ENCODE data around the gene OR2L2. TPM values are rescaled to one million over a fixed set of nuclear protein-coding genes. Genes with fewer than 3 reads are reported as not detected.

OR2L2 gene, protein sequence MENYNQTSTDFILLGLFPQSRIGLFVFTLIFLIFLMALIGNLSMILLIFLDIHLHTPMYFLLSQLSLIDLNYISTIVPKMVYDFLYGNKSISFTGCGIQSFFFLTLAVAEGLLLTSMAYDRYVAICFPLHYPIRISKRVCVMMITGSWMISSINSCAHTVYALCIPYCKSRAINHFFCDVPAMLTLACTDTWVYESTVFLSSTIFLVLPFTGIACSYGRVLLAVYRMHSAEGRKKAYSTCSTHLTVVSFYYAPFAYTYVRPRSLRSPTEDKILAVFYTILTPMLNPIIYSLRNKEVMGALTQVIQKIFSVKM
- total RNA-seq (2013; cell fraction: nucleolus; rRNA removed) = 0.65 and 0.66 TPM in 2 replicates
- total RNA-seq (2014; rRNA removed) = 0.05 TPM in 1 of 2 replicates, not detected in the other
- 0.04 and 0.05 TPM in 2 replicates for total RNA-seq (2014; rRNA removed; fragmentation: Illumina TruSeq; extraction: Trizol)
- not detected in 2 replicates for total RNA-seq (2021)
- not detected for polyA plus RNA-seq (2011; ENCODE audit: low read depth)
- polyA plus RNA-seq (2011; rRNA removed) = 0.01 and 0.04 TPM in 2 replicates
- not detected in 2 replicates for polyA plus RNA-seq (2011; cell fraction: cytosol; rRNA removed)
- polyA plus RNA-seq (2011; cell fraction: nucleus; rRNA removed) = 0.22 TPM in 1 of 2 replicates, not detected in the other
- polyA plus RNA-seq (2012) = not detected in 2 replicates
- polyA plus RNA-seq (2014; fragmentation: Illumina TruSeq; extraction: Trizol) = 0.03 TPM in 2 replicates
- under 1 TPM in 1 of 2 experiments, not detected in 1; 0.04 TPM for polyA plus RNA-seq (2014; fragmentation: Nextera tagmentation; extraction: Ambion mirVana)
- 0.04 TPM in 1 of 2 replicates, not detected in the other for polyA plus RNA-seq (2014; rRNA removed)
- polyA plus RNA-seq (2016; fragmentation: Nextera tagmentation; extraction: Ambion mirVana) = not detected
- polyA minus RNA-seq (2011; rRNA and poly(A)+ RNA removed) = 0.77 TPM in 1 of 2 replicates, not detected in the other
- not detected in 2 replicates for polyA minus RNA-seq (2011; cell fraction: cytosol; rRNA and poly(A)+ RNA removed)
- polyA minus RNA-seq (2011; cell fraction: nucleus; rRNA and poly(A)+ RNA removed) = under 0.01 and 0.38 TPM in 2 replicates
- percentile 23 among the genes with signal in this experiment for Bru-seq, nascent RNA
- percentile 21 among the genes with signal in this experiment for BruChase-seq, experiment 1, labeled RNA remaining after a 6-hour chase
- percentile 23 among the genes with signal in this experiment for BruChase-seq, experiment 2, labeled RNA remaining after a 2-hour chase
- long read RNA-seq, experiment 1 = 0 reads
- long read RNA-seq, experiment 2 = 0 reads

DNA sequence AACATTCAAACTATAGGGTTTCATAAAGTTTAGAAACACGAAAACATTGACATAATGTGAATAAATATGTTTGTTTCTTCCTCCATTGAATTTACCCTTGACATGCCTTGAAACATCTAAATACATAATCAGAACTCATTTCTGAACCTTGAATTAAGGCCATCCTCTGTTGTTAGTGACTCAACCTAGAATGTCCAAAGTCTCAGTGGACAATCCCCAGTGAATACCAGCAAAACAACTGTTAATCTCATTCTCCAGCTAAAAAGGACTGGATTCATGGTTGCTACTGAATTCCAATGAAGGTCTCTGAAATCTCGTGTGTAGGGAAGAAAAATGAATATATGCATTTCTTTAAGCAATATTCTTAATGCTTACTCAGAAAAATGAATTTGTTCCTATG lies at the start of gene OR2L2:
OR2L2 (plus strand) TSS at position 301 of the 400 bp plus-strand sequence. CDS start 8,198 bp downstream, outside the sequence.
- ChIA-PET POLR2A (no interaction called here), SMC1A (ENCODE audit: uncharacterized antibody, unreplicated experiment) (no interaction called here), CTCF (no interaction called here), RAD21 (ENCODE audit: unreplicated experiment) (no interaction called here)
- Histone ChIP-seq H3K79me2 (ENCODE audit: control insufficient read depth, insufficient read depth, low read length) (no peaks in the 10 kb centered on the region), H3K27me3 (replicated peaks in 1 of 2; ENCODE audit: control insufficient read depth in 2 of 2, insufficient read depth in 2 of 2, low read length in 1 of 2) (no peaks in the 10 kb centered on the region), H3K4me2 (ENCODE audit: control insufficient read depth, insufficient read depth) (no peak within 1 kb of the TSS), H3K4me1 (ENCODE audit: control insufficient read depth, insufficient read depth, low read length) (no peaks in the 10 kb centered on the region), H3K4me3 (no peak within 1 kb of the TSS), H3K9ac (ENCODE audit: control insufficient read depth, insufficient read depth, low read length) (no peak within 1 kb of the TSS), H2AFZ (ENCODE audit: control insufficient read depth, low read depth, low read length) (no peak within 1 kb of the TSS), H3K27ac (ENCODE audit: control insufficient read depth, insufficient read depth) (no peak within 1 kb of the TSS), H3K36me3 (ENCODE audit: control insufficient read depth in 2 of 2, insufficient read depth in 2 of 2, low read length in 1 of 2) (no peaks in the 10 kb centered on the region), H4K20me1 (ENCODE audit: control insufficient read depth, insufficient read depth) (no peaks in the 10 kb centered on the region), H3K9me3 (replicated peaks; ENCODE audit: control insufficient read depth, insufficient read depth, low read length) (no peaks in the 10 kb centered on the region)
- in situ Hi-C loops (cut with MboI) = no loop called here
- 0% methylated on average over 2 of the region's 2 CpGs for WGBS (ENCODE audit: insufficient coverage, insufficient replicate concordance, low lambda C conversion rate, missing lambda C conversion rate)
- no TSS peak for BruUV-seq (replicated peaks)
- ATAC-seq = no peak
- DNase-seq (ENCODE audit: low read depth, low spot score) = no peak
- TF ChIP-seq, protein P1, sequence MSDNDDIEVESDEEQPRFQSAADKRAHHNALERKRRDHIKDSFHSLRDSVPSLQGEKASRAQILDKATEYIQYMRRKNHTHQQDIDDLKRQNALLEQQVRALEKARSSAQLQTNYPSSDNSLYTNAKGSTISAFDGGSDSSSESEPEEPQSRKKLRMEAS (IDR thresholded peaks at IDR 0.05; ENCODE audit: low read depth, low read length) = no peak
- TF ChIP-seq SPI1 (IDR thresholded peaks at IDR 0.05; ENCODE audit: borderline replicate concordance, insufficient read depth, low read depth, low read length) (no peak), BACH1 (IDR thresholded peaks at IDR 0.05; ENCODE audit: borderline replicate concordance) (no peak), RBBP5 (conservative IDR thresholded peaks at IDR 0.05) (no peak), TAF1 (IDR thresholded peaks at IDR 0.05; ENCODE audit: borderline replicate concordance, low read depth, low read length) (no peak), HCFC1 (IDR thresholded peaks at IDR 0.05; ENCODE audit: low read length) (no peak), POLR2A (IDR thresholded peaks at IDR 0.05; ENCODE audit: low read depth, low read length) (no peak), EZH2 (IDR thresholded peaks at IDR 0.05; ENCODE audit: borderline replicate concordance, control insufficient read depth, low read depth, low read length) (no peak), TARDBP (IDR thresholded peaks at IDR 0.05; ENCODE audit: borderline replicate concordance) (no peak), CEBPB (IDR thresholded peaks at IDR 0.05; ENCODE audit: borderline replicate concordance in 1 of 2, low read depth in 2 of 2, low read length in 2 of 2) (no peak), CBX3 (IDR thresholded peaks at IDR 0.05; ENCODE audit: borderline replicate concordance, low read depth) (no peak), NBN (IDR thresholded peaks at IDR 0.05) (no peak), POLR2AphosphoS5 (IDR thresholded peaks at IDR 0.05; ENCODE audit: low read length) (no peak), NR2C2 (IDR thresholded peaks at IDR 0.05; ENCODE audit: borderline replicate concordance, control insufficient read depth, insufficient read length, low read depth) (no peak)
- TF ChIP-seq, protein P2, sequence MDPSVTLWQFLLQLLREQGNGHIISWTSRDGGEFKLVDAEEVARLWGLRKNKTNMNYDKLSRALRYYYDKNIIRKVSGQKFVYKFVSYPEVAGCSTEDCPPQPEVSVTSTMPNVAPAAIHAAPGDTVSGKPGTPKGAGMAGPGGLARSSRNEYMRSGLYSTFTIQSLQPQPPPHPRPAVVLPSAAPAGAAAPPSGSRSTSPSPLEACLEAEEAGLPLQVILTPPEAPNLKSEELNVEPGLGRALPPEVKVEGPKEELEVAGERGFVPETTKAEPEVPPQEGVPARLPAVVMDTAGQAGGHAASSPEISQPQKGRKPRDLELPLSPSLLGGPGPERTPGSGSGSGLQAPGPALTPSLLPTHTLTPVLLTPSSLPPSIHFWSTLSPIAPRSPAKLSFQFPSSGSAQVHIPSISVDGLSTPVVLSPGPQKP (IDR thresholded peaks at IDR 0.05; ENCODE audit: low read depth, low read length) = no peak
- TF ChIP-seq, protein P3, sequence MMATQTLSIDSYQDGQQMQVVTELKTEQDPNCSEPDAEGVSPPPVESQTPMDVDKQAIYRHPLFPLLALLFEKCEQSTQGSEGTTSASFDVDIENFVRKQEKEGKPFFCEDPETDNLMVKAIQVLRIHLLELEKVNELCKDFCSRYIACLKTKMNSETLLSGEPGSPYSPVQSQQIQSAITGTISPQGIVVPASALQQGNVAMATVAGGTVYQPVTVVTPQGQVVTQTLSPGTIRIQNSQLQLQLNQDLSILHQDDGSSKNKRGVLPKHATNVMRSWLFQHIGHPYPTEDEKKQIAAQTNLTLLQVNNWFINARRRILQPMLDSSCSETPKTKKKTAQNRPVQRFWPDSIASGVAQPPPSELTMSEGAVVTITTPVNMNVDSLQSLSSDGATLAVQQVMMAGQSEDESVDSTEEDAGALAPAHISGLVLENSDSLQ (IDR thresholded peaks at IDR 0.05) = no peak
- FAIRE-seq = no peak
- intact Hi-C loops (cut with micrococcal nuclease; ENCODE audit: unreplicated experiment) = no loop called here

All from GM12878 (cell line).